Trophoblast cell (in vitro differentiated cells and primary cell): Measurements from ENCODE around the gene SYNPO2.
"Not testable (repeated sequence)": the region's sequence is repeated elsewhere in the genome, so short reads cannot be mapped to it uniquely, and the experiment has no call there.

Source experiments
- DNase-seq, 2 donors: peaks; one replicate each; pipeline ENCODE4 v3.0.0-alpha.2; 2016
- H2AFZ ChIP-seq: 2 replicates; pipeline ENCODE4 v1.6.1; 2013; ENCODE audit warnings: low read length, moderate library complexity, mild to moderate bottlenecking; ENCODE audit not compliant: insufficient read depth, poor library complexity
- H2AK5ac ChIP-seq: 2 replicates; pipeline ENCODE4 v1.6.1; 2013; ENCODE audit warnings: mild to moderate bottlenecking, low read length
- H2BK120ac ChIP-seq: 2 replicates; pipeline ENCODE4 v1.6.1; 2013; ENCODE audit warnings: low read length, mild to moderate bottlenecking, moderate library complexity; ENCODE audit not compliant: insufficient read depth, poor library complexity
- H2BK12ac ChIP-seq: 2 replicates; pipeline ENCODE4 v1.6.1; 2013; ENCODE audit warnings: mild to moderate bottlenecking, low read length, moderate library complexity
- H2BK5ac ChIP-seq: 2 replicates; pipeline ENCODE4 v1.6.1; 2013; ENCODE audit warnings: low read length, low read depth, moderate library complexity, mild to moderate bottlenecking; ENCODE audit not compliant: poor library complexity
- H3K14ac ChIP-seq: 2 replicates; pipeline ENCODE4 v1.6.1; 2013; ENCODE audit warnings: mild to moderate bottlenecking, low read length
- H3K18ac ChIP-seq: 2 replicates; pipeline ENCODE4 v1.6.1; 2013; ENCODE audit warnings: mild to moderate bottlenecking, low read length
- H3K23ac ChIP-seq: 2 replicates; pipeline ENCODE4 v1.6.1; 2013; ENCODE audit warnings: low read length
- H3K27ac ChIP-seq: 2 replicates; pipeline ENCODE4 v1.5.1; 2013; ENCODE audit warnings: low read depth, mild to moderate bottlenecking, inconsistent platforms, low read length, moderate library complexity
- H3K27me3 ChIP-seq: 2 replicates; pipeline ENCODE4 v1.6.1; 2013; ENCODE audit warnings: inconsistent platforms, mild to moderate bottlenecking, low read length, moderate library complexity; ENCODE audit not compliant: insufficient read depth
- H3K36me3 ChIP-seq, 2 experiments: 1 replicate in 1 of 2; 2 replicates in 1 of 2; pipeline ENCODE4 v1.6.1; 2013; ENCODE audit warnings: low read length in 2 of 2, mild to moderate bottlenecking in 2 of 2, moderate library complexity in 1 of 2; ENCODE audit not compliant: insufficient read depth in 2 of 2, control insufficient read depth in 1 of 2
- H3K4ac ChIP-seq: 2 replicates; pipeline ENCODE4 v1.6.1; 2013; ENCODE audit warnings: low read depth, mild to moderate bottlenecking, low read length, moderate library complexity
- H3K4me1 ChIP-seq, 2 experiments: 1 replicate in 1 of 2; 2 replicates in 1 of 2; pipeline ENCODE4 v1.6.1; 2013; ENCODE audit warnings: low read length in 2 of 2, mild to moderate bottlenecking in 2 of 2, moderate library complexity in 1 of 2; ENCODE audit not compliant: insufficient read depth in 2 of 2, control insufficient read depth in 1 of 2
- H3K4me2 ChIP-seq: 2 replicates; pipeline ENCODE4 v1.6.1; 2013; ENCODE audit warnings: inconsistent platforms, mild to moderate bottlenecking, low read length, moderate library complexity
- H3K4me3 ChIP-seq: 2 replicates; pipeline ENCODE4 v1.5.1; 2013; ENCODE audit warnings: mild to moderate bottlenecking, low read depth, low read length, inconsistent platforms
- H3K79me1 ChIP-seq: one replicate; pipeline ENCODE4 v1.6.1; 2013; ENCODE audit warnings: low read length
- H3K79me2 ChIP-seq: 2 replicates; pipeline ENCODE4 v1.6.1; 2013; ENCODE audit warnings: low read length, mild to moderate bottlenecking; ENCODE audit not compliant: control insufficient read depth, insufficient read depth, poor library complexity
- H3K9ac ChIP-seq: 2 replicates; pipeline ENCODE4 v1.6.1; 2013; ENCODE audit warnings: mild to moderate bottlenecking, low read length
- H3K9me3 ChIP-seq: 2 replicates; pipeline ENCODE4 v1.6.1; 2013; ENCODE audit warnings: low read depth, mild to moderate bottlenecking, control low read depth, inconsistent platforms, low read length; ENCODE audit not compliant: insufficient read depth
- H4K12ac ChIP-seq: 2 replicates; pipeline ENCODE4 v1.6.1; 2013; ENCODE audit warnings: low read depth, mild to moderate bottlenecking, low read length, moderate library complexity
- H4K8ac ChIP-seq: 2 replicates; pipeline ENCODE4 v1.6.1; 2013; ENCODE audit warnings: low read depth, mild to moderate bottlenecking, low read length, moderate library complexity
- H4K91ac ChIP-seq: one replicate; pipeline ENCODE4 v1.6.1; 2013; ENCODE audit warnings: low read depth, mild to moderate bottlenecking, low read length, moderate library complexity
- WGBS: extraction: QIAGEN DNeasy Blood & Tissue Kit; methylation state at CpG from one replicate; pipeline ENCODE4 v1.1.7; 2013; ENCODE audit warnings: missing lambda C conversion rate; ENCODE audit not compliant: insufficient read length, insufficient coverage; ENCODE audit errors: extremely low coverage; 5-methylcytosine and 5-hydroxymethylcytosine counted together

Gene SYNPO2

DNA sequence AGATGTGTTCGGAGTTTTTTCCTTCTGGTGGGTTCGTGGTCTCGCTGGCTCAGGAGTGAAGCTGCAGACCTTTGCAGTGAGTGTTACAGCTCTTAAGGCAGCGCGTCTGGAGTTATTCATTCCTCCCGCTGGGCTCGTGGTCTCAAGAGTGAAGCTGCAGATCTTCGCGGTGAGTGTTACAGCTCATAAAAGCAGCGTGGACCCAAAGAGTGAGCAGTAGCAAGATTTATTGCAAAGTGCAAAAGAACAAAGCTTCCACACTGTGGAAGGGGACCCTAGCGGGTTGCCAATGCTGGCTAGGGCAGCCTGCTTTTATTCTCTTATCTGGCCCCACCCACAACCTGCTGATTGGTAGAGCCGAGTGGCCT, 87.5 kb downstream of the SYNPO2 start:
- DNase-seq: not testable (repeated sequence)

GRCh38 chr4:118977100-118977499, 88.4 kb downstream of the SYNPO2 start:
- H3K9ac ChIP-seq, H3K4me1 ChIP-seq, H3K14ac ChIP-seq, H3K18ac ChIP-seq, H3K36me3 ChIP-seq, H4K8ac ChIP-seq, H4K91ac ChIP-seq, H3K4me3 ChIP-seq, H3K9me3 ChIP-seq, DNase-seq, H3K79me2 ChIP-seq, H3K4ac ChIP-seq, H3K79me1 ChIP-seq, H2BK120ac ChIP-seq, H3K4me2 ChIP-seq, H4K12ac ChIP-seq, H2AK5ac ChIP-seq, H2AFZ ChIP-seq, H3K23ac ChIP-seq, H2BK12ac ChIP-seq, H3K27me3 ChIP-seq, H2BK5ac ChIP-seq, H3K27ac ChIP-seq: not testable (repeated sequence)
- no CpG with 5 or more reads among the region's 24 CpGs for WGBS

More for the DNA sequence above, 87.5 kb downstream of the SYNPO2 start:
- no CpG with 5 or more reads among the region's 12 CpGs for WGBS
- not testable (repeated sequence) for H2AFZ ChIP-seq, H4K12ac ChIP-seq, H2AK5ac ChIP-seq, H2BK12ac ChIP-seq, H3K9me3 ChIP-seq, H2BK120ac ChIP-seq, H2BK5ac ChIP-seq, H3K4me2 ChIP-seq, H3K79me1 ChIP-seq, H3K79me2 ChIP-seq, H3K4ac ChIP-seq, H3K23ac ChIP-seq, H3K4me1 ChIP-seq, H3K27ac ChIP-seq, H4K91ac ChIP-seq, H3K36me3 ChIP-seq, H3K9ac ChIP-seq, H3K4me3 ChIP-seq, H4K8ac ChIP-seq, H3K14ac ChIP-seq, H3K27me3 ChIP-seq, H3K18ac ChIP-seq

DNA sequence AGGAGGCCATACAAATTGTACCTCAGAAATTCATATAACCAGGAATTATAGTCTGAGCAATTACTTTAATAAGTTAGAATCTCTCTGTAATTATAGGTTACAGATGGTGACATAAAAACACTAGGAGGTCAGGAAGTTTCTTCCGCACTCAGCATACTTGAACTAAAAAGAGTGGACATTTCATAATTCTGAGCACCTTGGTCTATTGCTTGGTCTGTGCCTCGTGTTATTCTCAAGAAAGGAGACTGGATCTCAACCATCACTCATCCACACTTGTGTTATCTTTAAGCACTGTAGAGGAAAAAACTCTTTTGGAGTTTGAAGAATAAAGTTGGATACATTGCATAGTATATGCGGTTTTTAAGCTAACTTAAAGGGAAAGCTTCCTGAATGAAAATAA, 91.1 kb downstream of the SYNPO2 start:
- no peak overlapping the region for H4K12ac ChIP-seq

GRCh38 chr4:118981171-118981838, 92.7 kb downstream of the SYNPO2 start:
- Histone ChIP-seq H3K4me3 (no peak overlapping the region), H2BK12ac (no peak overlapping the region), H3K4me1 (no peaks in the 10 kb centered on the region), H2BK5ac (no peak overlapping the region), H3K23ac (no peak overlapping the region), H3K14ac (no peak overlapping the region), H4K12ac (no peak overlapping the region), H2BK120ac (no peak overlapping the region), H4K8ac (no peak overlapping the region), H2AFZ (no peak overlapping the region), H3K18ac (no peak overlapping the region), H3K27ac (no peak overlapping the region), H3K9me3 (no peaks in the 10 kb centered on the region), H3K36me3 (no peaks in the 10 kb centered on the region), H3K9ac (no peak overlapping the region), H2AK5ac (no peak overlapping the region), H3K4me2 (no peak overlapping the region), H3K27me3 (no peaks in the 10 kb centered on the region), H4K91ac (no peak overlapping the region), H3K4ac (no peak overlapping the region), H3K79me1 (no peaks in the 10 kb centered on the region), H3K79me2 (no peaks in the 10 kb centered on the region)
- no peak for DNase-seq
- no CpG with 5 or more reads among the region's 6 CpGs for WGBS

More for the DNA sequence above, 91.1 kb downstream of the SYNPO2 start:
- Histone ChIP-seq H3K79me2 (no peaks in the 10 kb centered on the region), H3K27me3 (no peaks in the 10 kb centered on the region), H2BK12ac (no peak overlapping the region), H3K4me1 (no peaks in the 10 kb centered on the region), H3K4me2 (no peak overlapping the region), H4K91ac (no peak overlapping the region), H3K36me3 (no peaks in the 10 kb centered on the region), H3K4ac (no peak overlapping the region), H2AFZ (no peak overlapping the region), H3K27ac (no peak overlapping the region), H3K9ac (no peak overlapping the region), H3K79me1 (no peaks in the 10 kb centered on the region), H2BK5ac (no peak overlapping the region), H2AK5ac (no peak overlapping the region), H3K18ac (no peak overlapping the region), H4K8ac (no peak overlapping the region), H3K4me3 (no peak overlapping the region), H3K9me3 (no peaks in the 10 kb centered on the region), H3K23ac (no peak overlapping the region), H3K14ac (no peak overlapping the region), H2BK120ac (no peak overlapping the region)
- WGBS: no CpG with 5 or more reads among the region's 3 CpGs
- no peak for DNase-seq
